NCI-H2107 (cell line): Measurements from ENCODE around the gene PRKACA.

Experiments used
- DNase-seq: peaks from one replicate; lab custom pipeline; 2025; lab: John Stamatoyannopoulos, UW

Gene PRKACA

DNA sequence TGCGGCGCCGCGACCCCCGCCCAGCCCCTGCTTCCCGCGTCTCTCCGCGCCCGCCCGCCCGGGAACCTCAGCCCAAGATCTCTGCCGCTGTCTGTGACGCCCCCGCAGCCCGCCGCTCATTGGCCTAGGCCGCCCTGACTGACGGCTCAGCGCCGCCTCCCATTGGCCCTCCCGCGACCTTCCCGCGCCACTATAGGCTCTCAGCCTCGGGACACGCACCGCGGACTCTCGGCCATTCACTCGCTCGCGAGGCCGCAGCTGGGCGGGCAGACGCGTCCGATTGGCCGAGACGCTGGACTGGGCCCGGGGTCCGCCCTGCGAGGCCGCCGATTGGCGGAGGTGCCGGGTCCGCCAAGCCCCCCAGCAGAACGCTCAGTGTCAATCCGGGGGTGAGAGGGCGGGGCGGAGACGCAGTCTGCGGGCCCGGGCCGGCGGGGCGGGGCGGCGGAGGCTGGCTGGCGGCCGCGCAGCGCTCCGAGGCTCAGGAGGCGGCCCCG lies at the start of gene PRKACA:
Gene PRKACA, minus strand, starts transcription at position 95 of the 497 bp plus-strand sequence. CDS start 215 bp downstream, outside the sequence.
- peak; percentile 90 for DNase-seq

DNA sequence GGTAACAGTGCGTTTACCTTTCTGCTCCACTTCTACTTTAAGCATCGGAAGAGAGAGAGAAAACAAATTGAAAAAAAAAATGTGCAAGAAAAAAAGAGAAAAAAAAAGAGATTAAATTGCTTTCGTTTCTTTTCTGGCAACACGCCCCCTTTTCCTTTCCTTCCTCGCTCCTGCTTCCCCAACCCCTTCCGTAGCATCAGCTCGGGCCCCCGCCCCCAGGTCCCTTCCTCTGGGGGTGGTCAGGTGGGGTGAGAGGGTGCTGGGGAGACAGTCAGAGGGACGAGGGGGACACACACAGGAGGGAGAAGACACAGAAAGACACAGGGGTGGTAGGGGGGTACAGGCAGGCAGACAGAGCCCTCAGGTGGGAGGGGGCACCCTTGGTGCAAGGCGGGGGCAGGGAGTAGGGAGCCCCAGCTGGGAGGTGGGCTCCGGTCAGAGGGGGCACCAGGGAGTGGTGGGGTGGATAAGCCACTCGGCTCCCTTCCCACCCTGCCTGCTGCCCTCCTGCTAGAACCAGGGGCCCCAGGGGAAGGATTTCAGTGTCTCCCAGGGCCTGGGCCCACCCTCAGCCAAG lies 49.5 kb upstream of the PRKACA start:
- DNase-seq: no peak

DNA sequence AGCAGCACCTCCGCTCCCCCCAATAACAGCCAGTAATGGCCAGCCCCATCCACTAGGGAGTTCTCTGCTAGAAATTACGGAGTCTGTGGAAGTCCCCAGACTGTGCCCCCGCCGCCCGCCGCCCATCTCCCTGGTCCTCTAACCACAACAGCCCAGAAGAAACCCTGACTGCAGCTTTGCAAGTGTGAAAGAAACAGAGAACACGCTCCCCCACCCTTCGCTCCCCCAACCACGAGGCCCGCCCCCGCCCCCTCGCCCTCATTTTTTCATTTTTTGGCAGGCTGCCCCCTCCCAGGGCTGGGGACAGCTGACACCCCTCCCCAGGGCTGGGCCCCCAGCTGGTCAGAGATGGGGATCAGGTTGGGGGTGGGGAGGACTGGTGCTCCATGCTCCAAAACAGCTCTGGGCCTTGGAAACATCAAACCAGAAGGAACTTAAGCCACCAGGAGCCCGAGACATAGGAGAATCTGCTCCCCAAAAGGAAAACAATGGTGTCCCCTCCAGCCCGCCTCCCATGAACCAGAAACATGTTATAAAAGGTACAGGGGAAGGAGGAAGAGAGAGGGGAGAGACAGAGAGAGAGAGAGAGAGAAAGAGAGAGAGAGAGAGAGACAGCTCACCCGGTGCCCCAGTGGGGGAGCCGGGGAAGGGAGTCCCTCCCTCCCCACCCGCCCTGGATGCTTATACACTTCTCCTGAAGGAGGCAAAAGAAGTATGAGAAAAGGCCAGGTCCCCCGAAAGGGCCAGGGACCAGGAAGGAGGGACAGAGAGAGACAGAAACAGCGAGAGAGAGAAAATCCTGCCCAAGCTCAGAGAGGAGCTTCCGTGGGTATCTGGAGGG lies 48.6 kb upstream of the PRKACA start:
- DNase-seq: no peak

DNA sequence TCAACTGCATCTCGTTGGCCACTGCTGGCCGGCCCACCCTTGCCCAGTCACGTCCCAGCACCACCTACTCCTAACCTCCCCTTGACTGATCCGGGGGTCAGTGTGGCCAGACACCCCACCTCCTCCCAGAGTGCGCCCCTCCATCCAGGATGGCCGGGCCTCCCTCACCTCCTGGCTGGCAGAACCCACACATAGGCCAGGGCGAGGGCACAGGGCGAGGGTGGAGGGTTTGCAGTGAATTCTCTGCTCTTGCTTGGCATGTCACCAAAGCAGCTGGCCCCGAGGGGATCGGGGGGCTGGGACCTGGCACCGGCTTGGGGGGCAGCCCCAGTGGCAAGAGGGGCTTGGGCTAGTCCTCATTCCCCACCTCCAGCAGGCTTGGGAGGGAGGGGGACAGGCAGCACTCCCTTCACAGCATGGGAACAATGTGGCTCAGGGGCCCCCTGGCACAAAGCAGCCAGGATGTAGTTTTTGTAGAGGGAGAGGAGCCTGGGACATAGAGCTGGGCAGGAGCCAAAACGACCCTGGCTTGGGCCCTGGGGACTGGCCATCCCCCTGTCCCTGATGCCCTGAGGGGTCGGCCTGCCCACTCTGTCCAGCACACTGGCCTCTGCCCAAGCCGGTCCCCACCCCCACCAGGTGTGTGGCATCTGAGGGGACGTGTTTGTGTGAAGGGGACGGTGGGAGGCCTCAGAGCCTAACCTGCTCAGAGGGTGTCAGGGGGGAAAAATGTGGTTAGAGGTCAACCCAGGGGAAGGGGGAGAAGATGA lies 47.3 kb upstream of the PRKACA start:
- no peak for DNase-seq

DNA sequence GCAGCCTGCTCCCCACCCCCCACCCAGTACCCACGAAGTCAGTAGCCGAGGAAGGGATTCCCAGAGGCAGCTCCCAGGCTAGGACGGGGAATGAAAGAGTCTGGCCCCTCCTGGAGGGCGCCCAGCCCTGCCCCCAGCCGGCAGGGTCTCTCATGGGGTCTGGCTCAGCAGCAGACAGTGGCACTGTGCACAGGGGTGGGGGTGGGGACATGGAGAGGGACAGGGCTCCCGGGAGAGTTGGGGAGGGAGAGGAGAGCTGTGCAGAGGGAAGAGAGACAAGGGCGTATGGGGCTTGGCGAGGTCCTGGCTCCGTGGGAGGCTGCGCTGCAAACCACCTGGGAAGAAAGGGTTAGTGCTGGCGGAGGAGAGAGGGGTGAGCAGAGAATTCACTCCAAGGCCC lies 46.5 kb upstream of the PRKACA start:
- no peak for DNase-seq

DNA sequence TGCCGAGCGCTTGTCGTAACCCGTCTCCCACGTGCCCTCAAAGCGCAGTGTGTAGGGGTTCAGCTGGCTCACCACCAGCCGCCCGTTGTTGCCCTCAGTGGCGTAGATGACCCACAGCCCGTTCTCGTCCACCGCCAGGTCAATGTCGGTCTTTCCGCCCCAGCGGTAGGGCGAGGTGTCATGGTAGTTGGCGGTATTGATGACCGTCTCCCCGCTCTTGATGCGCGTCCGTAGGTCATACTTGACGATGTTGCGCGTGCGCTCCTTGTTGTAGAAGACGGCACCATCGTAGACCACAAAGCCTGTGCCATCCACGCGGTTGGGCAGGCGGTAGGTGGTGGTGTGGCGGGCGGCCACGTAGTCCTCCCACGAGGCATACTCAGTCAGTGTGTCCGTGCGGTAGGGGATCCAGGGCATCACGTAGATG lies 45.3 kb upstream of the PRKACA start:
- DNase-seq: no peak

DNA sequence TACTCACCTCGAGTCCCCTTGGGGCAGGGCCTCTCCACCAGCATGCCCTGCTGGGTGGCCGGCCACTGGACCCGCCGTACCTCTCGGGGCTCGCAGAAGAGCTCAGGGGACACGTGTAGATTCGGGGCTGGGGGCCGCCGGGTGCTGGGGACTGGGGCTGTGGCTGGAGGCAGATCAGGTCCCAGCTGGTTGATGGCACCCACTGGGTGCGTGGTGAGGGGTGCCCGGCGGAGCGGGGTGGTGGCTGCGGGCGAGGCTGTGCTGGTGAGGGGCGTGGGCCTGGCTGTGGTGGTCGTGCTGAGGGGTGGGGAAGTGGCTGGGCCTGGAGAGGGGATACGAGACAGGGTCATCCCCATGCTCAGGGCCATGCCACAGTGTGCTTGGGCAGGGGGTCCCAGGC lies 43.7 kb upstream of the PRKACA start:
- DNase-seq: no peak

DNA sequence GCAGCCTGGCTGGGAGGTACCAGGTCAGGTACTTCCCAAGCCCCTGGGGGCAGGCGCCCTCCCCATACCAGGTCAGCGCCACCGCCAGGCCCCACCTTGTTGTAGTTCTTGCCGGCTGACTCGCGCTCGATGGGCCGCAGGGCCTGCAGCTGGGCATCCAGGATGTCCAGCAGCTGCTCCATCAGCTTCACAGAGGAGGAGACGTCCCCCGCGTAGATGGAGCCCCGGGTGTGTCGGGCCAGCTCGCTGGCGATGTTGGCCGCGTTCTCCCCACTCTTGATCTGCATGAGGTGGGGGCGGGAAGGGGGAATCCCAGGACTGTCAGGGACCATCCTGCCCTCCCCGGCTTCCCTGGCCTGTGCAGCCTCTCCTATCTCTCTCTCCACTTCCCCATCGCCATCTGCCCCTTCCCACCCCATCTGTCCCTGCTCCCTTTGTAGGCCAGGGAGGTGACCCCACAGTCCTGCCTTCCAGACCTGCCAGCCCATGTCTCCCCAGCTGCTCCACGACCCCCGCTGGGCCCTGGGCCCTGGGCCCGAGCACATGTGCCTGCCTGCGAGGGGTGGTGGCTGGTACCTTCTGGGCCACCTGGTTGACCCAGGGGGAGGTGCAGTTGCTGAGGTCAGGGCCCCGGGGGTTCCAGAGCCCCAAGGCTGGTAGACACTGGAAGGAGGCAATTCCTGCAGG lies 42.6 kb upstream of the PRKACA start:
- no peak for DNase-seq

DNA sequence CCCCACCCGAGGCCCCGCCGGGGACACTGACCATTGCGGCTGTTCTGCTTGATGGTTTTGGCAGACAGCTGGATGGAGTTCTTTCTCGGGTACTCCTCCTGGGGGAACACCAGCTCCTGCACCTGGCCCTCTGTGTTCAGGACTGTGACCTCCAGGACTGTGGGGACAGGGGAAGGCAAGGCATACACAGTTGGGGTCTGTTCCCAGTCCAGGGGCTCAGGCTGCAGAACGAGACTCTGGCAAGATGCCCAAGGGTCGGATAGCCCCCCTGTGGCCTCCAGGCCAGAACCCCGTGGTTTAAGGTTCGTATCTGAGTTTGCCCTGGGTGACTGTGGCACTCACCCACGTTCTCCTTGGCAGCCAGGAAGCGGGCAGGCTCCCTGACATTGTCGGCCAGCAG lies 41.5 kb upstream of the PRKACA start:
- no peak for DNase-seq

DNA sequence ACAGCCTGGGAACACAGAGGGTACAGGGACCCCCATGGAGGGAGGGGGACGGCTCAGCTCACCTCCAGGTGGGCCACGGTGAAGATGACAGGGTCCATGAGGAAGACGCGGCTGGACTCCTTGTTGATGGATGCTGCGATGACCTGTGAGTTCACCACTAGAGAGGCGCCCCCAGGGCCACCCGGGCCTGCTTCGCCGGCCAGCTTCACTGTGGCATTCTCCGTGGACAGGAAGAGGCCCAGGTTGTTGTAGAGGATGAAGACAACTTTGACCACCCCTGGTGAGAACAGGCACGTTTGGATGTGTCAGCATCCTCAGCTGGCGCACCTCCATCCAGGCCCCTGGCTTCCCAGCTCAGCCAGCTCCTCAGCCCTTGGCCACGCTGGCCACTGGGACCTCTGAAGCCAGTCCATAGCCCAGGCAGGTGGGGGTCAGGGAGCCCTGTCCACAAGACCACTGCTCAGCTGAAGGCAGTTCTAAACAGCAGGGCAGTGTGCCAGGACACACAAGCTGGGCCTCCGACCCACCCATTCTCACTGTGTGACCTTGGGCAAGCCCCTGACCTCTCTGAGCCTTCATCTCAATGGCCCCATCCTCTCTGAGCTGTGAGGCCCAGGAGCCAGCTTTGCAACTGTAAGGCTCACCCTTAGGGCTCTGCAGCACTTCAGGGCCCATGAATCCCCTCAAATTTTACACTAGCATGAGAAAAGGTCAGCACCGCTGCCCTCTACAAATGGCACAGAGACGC lies 40.9 kb upstream of the PRKACA start:
- DNase-seq: no peak

DNA sequence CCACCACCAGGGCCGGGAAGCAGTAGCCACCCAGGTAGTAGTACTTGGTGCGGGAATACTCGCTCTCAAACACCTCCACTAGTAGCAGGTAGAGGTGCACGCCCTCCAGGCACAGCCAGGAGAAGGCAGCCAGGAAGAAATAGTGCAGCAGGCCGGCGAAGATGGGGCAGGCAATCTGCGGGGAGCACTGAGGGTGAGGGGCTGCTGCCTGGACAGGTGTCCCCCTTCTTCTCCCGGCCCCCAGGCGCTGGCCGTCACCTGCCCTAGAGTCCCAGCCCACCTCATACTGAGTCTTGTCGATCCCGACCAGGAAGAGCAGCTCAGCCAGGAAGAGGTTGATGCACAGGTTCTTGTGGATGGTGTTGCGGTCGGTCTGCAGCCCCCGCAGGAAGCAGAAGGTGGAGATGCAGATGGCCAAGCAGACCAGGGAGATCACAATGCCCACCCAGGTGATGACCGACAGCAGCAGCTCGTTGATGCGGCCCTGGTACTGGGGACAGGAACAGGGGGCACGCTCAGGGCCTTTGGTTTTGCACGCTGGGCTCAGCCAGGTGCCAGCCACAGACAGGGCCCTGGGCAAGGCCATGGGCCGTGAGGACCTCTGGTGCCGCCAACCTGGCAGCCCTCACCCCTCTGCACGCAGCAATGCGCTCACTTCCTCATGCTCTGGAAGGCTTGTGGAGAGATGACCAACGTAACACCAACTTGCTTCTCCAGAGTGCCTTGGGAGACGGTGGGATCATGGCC lies 39.6 kb upstream of the PRKACA start:
- DNase-seq: no peak

DNA sequence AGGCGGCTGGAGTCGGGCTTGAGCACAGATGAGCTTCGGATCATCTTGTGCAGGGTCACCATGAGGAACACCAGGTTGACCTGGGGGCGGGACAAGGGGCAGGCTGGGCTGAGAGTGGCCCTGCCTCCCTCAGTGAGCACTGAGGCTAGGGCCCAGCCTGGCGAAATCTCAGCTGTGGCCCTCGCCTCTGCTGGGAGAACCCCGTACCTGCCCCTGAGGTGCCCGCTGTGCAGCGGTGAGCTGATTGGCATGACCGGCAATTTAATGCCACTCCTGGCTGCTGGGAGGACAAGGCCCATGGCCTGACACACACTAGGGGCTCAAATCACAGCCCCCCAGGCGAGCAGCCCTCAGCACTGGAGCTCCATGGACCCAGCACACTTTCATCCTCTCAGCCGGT lies 38.6 kb upstream of the PRKACA start:
- DNase-seq: no peak

DNA sequence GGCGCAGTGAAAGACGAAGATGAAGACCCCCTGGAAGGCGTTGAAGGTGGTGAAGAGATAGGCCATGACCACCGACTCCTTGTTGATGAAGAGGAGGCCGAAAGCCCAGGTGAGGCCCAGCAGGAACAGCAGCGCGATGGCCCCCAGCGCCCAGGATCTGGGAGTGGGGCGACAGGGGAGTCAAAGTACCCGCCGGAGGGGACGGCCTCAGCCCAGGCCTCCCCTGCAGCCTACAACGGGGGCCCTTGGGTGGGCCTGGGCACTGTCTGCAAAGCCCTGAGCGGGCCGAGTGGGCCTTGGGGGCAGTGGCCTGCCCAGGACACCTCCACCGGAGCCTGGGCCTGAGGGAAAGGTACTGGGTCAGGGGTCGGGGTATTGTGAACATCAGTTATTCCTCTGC lies 37.8 kb upstream of the PRKACA start:
- no peak for DNase-seq

DNA sequence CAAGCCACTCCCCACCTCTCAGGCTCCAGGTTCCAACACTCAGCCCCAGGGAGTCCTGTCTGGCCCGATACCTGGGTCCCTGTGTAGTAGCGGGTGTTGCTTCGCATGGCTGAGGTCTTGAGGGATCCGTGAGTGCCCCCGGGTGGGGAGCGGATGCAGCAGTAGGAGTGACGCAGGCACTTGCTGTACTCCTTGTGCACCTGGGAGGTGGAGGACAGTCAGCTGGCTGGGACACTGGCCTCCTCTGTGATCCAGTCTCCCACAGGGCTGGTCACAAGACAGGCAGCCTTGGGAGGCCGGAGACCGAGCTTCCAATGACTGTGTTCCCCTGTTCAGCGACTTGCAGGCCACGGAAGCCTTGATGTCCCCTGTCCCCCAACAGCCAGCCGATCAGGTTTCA lies 35.2 kb upstream of the PRKACA start:
- DNase-seq: no peak

DNA sequence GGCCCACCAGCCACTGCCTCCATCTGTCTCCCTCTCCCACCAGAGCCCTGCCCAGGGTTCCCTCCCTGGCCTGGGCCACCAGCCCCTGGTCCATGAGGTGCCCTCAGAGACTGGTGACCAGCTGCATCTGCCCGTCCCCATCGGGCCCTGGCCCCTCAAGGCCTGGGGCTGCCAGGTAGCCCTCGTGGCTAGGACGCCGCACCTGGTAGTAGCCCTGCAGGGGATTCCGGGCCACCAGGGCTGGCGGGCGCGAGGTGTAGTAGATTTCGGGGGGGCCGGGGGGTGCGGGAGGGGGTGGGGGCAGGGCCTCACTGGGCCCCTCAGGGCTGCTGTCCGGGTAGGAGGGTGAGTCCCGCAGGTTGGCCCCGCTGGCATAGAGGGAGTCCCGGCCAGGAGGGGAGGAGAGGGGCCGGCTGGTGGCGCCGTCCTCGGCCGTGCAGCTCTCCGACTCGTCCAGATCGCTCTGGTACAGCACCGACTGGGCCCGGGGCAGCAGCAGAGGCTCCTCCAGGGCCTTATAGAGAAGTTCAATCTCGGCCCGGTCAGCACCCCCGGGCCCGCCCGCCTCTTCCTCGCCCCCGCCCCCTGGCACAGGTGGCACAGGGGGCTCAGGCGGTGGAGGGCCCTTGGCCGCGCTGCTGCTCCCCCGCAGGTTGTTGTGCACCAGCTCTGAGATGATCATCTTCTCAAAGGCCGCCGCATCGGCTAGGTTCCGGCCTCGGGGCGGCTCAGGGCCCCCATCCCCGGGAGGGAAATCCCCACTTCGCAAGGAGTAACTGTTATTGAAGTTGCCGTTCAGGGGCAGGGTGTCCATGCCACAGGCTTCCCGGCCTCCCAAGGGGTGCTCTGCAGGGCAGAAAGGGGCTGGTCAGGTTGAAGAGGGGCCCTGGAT lies 33.5 kb upstream of the PRKACA start:
- no peak for DNase-seq

DNA sequence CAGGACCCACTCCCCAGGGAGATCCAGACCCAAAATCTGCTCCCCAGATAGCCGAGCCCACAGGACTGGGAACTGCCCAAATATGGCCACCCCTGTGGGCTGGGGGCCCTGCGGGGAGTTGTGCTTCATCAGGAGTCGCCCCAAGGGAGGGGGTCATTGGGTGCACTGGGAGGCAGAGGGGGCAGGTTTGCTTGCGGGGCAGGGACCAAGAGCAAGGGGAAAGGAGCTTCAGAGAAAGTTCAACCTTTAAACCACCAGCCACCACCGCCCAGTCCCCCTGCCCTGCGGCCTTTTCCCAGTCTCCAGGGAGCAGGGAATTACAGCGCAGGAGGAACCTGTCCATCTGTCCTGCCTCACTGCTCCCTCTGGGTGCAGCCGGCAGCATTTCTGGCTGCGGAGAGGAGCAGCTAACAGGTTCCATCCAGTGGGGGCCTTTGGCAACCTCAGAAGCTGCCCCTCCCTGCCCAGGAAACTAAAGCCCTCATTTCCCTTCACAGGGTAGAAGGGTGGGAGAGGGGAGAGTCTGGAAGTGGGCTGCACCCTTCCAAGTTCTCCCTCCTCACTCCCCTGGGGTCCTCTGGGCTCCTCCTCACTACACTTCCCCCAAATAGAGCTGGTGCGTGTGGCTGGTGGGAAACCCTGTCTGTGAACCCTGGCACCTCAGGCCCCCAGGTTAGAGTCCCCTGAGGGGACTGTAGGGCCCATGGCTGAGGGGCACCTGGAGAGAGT lies 32.6 kb upstream of the PRKACA start:
- no peak for DNase-seq

DNA sequence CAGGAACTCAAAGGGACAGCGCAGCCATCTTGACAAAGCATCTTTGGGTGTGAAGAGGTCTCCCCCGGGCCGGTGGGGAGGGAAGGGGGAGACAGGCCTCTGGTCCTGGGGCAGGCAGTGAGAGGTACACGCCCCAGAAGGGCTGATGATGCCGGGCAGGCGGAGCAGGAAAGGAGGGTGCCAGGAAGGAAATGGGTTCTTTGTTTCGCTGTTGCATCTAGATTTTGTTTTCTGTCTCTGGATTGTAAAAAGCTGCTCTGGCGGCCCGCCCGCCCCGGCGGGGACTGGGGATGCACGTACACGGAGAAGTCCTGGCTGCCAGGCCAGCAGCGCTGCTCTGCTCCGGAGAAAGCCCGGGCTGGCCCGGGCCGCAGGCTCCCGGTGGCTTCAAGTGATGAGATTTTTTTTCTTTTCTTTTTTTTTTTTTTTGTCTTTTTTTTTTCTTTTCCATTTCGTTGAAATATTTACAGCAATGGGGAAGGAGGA lies 32.0 kb upstream of the PRKACA start:
- DNase-seq: no peak

DNA sequence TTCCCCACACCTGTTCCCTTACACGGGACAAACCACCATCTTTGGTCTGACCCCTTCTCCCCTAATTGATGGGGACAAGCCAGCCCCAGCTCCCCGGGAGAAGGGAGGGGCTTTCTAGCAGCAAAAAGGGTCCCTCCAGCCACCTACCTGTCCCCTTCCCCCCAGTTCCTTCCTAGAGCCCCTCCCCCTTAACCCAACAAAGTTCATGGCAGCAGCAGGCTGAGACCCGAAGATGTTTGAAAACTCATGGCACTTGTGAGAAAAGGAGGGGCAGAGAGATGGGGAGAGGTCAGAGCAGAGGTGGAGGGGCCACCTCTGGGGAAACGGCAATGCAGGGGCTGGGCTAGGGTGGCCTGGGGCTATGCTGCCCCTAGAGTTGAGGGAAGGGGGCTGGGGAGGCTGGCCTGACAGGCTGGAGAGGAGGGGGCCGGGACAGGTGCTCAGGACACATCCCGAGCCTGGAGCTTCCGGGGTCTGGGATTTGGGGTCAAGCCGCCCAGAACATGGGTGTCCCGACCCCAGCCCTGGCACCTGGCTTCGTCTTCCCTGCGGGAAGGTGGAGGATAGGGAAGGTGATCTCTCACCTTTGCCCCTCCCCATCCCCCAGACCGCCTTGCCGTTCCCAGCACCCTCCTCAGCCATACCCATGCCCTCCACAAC lies 31.3 kb upstream of the PRKACA start:
- DNase-seq: no peak
